NT2/D1 (cell line): ENCODE measurements around the gene LRRC59.

ENCODE experiments used
- SUZ12 ChIP-seq: IDR thresholded peaks from 2 replicates; pipeline ENCODE4 v1.6.1; 2011; ENCODE audit not compliant: insufficient read length, insufficient read depth; ENCODE audit errors: extremely low read depth
- YY1 ChIP-seq: IDR thresholded peaks from 2 replicates; pipeline ENCODE4 v1.6.1; 2011; ENCODE audit not compliant: insufficient read length, insufficient read depth
- ZNF274 ChIP-seq: IDR thresholded peaks from 2 replicates; pipeline ENCODE4 v1.6.1; 2011; ENCODE audit warnings: mild to moderate bottlenecking, low read depth, low read length

DNA sequence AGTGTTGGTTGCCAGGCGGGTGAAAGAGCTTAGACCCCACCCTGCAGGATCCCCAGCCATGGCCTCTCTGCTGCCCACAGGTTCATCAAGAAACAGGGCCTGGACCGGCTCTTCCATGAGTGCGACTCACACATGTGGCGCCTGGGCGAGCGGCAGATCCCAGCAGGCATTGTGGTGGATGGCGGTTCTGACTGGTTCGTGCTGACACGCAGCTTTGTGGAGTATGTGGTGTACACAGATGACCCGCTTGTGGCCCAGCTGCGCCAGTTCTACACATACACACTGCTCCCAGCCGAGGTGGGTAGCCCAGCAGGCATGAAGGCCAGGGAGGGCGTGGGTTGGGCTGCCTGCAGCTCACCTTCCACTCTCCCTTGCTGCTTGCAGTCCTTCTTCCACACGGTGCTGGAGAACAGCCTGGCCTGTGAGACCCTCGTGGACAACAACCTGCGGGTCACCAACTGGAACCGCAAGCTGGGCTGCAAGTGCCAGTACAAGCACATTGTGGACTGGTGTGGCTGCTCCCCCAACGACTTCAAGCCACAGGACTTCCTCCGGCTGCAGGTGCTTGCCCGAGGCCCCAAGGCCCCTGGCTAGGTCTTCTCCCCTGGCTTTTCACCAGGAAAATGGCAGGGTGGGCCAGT lies 41.5 kb downstream of the LRRC59 start:
- no peak for TF ChIP-seq ZNF274
- no peak for TF ChIP-seq SUZ12
- no peak for TF ChIP-seq YY1
